Esophagus muscularis mucosa (tissue), 4 donors: ENCODE data around the gene KLC1. TPM values are rescaled to one million over a fixed set of nuclear protein-coding genes. Genes with fewer than 3 reads are reported as not detected.
A peak's percentile ranks its signal among the peaks of the same experiment; 100 is the strongest.

Experiments
- DNase-seq: peaks from one replicate; pipeline ENCODE4 v3.0.0-alpha.2; 2017; ENCODE audit errors: extremely low spot score
- H3K27ac ChIP-seq, 4 donors: fragments of 200-600 bp; sonication (generic); replicated peaks in 1 of 4; 1 replicate in 3 of 4; 2 replicates in 1 of 4; pipeline ENCODE4 v1.5.1; 2016 to 2019; ENCODE audit warnings: mild to moderate bottlenecking in 1 of 4
- H3K27me3 ChIP-seq, 4 donors: fragments of 200-600 bp; sonication (generic); one replicate each; pipeline versions ENCODE4 v1.5.1 to v1.6.0; 2016 to 2019
- H3K36me3 ChIP-seq, 4 donors: fragments of 200-600 bp; sonication (generic); one replicate each; pipeline ENCODE4 v1.5.1; 2016 to 2019
- H3K4me1 ChIP-seq, 4 donors: fragments of 200-600 bp; sonication (generic); one replicate each; pipeline ENCODE4 v1.5.1; 2016 to 2019
- H3K4me3 ChIP-seq, 4 donors: fragments of 200-600 bp; sonication (generic); 1 replicate in 2 of 4; 2 replicates in 2 of 4; pipeline ENCODE4 v1.5.1; 2016 to 2019; ENCODE audit warnings: mild to moderate bottlenecking in 4 of 4, moderate library complexity in 1 of 4
- H3K9me3 ChIP-seq, 4 donors: fragments of 200-600 bp; sonication (generic); 1 replicate in 3 of 4; 2 replicates in 1 of 4; pipeline ENCODE4 v1.5.1; 2016 to 2019
- EP300 ChIP-seq: sonication (generic); formaldehyde crosslinking; IDR thresholded peaks from one replicate; pipeline ENCODE4 v1.6.1; 2017; ENCODE audit warnings: antibody characterized with exemption
- POLR2A ChIP-seq: fragments of 450-650 bp; IDR thresholded peaks from one replicate; pipeline ENCODE4 v1.6.1; 2017; ENCODE audit warnings: antibody characterized with exemption, moderate library complexity, mild to moderate bottlenecking, low read depth
- POLR2AphosphoS5 ChIP-seq, 2 donors: sonication (generic); formaldehyde crosslinking; IDR thresholded peaks; one replicate each; pipeline ENCODE4 v1.6.1; 2017; ENCODE audit warnings: antibody characterized with exemption in 2 of 2
- WGBS: methylation state at CpG from one replicate; pipeline ENCODE4 v1.1.5; 2018; 5-methylcytosine and 5-hydroxymethylcytosine counted together
- intact Hi-C: fragments of 100-400 bp; cut with DNase I; formaldehyde crosslinking; loops from one replicate; pipeline ENCODE4 v1.15.1; 2023
- total RNA-seq, 4 donors: library from RNA; depleted of rRNA; stranded (reverse); fragments of >200 nt; gene quantifications; one replicate each; pipeline versions ENCODE4 v1.1.0 to v1.2.1, GENCODE V29; 2016
- TF ChIP-seq, protein P1 (sequence below), 3 experiments: fragments of 200-600 bp in 2 of 3; fragments of 450-650 bp in 1 of 3; sonication (generic) in 2 of 3; IDR thresholded peaks; one replicate each; pipeline ENCODE4 v1.5.1; 2017 to 2019; ENCODE audit warnings: antibody characterized with exemption in 3 of 3, mild to moderate bottlenecking in 2 of 3, moderate library complexity in 1 of 3

Gene KLC1
- total RNA-seq, 4 donors from 2014 or later, result 285 to 343 (median 312) TPM

- H3K4me3 ChIP-seq, result no peak overlapping the region
- intact Hi-C loops, result no loop called here
- peaks cover 0 to 98% (median 49%) of the 10 kb centered on the region in 4 donors for H3K36me3 ChIP-seq
- no peaks in the 10 kb centered on the region for H3K9me3 ChIP-seq
- 98% methylated on average over 19 of the region's 30 CpGs for WGBS
- no peak for TF ChIP-seq POLR2A
- TF ChIP-seq, protein P1, sequence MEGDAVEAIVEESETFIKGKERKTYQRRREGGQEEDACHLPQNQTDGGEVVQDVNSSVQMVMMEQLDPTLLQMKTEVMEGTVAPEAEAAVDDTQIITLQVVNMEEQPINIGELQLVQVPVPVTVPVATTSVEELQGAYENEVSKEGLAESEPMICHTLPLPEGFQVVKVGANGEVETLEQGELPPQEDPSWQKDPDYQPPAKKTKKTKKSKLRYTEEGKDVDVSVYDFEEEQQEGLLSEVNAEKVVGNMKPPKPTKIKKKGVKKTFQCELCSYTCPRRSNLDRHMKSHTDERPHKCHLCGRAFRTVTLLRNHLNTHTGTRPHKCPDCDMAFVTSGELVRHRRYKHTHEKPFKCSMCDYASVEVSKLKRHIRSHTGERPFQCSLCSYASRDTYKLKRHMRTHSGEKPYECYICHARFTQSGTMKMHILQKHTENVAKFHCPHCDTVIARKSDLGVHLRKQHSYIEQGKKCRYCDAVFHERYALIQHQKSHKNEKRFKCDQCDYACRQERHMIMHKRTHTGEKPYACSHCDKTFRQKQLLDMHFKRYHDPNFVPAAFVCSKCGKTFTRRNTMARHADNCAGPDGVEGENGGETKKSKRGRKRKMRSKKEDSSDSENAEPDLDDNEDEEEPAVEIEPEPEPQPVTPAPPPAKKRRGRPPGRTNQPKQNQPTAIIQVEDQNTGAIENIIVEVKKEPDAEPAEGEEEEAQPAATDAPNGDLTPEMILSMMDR (IDR thresholded peaks at IDR 0.05), result no peak
- TF ChIP-seq POLR2AphosphoS5 (IDR thresholded peaks at IDR 0.05), result no peak
- TF ChIP-seq EP300, result no peak
- no peaks in the 10 kb centered on the region for H3K27me3 ChIP-seq
- peak overlapping the region; percentile 45 to 94 (median 89) for H3K27ac ChIP-seq
- peaks cover 23 to 63% (median 58%) of the 10 kb centered on the region in 4 donors for H3K4me1 ChIP-seq
- DNase-seq, result no peak
Observed at GRCh38 chr14:103739793-103740501, 110.9 kb downstream of the KLC1 start.

DNA sequence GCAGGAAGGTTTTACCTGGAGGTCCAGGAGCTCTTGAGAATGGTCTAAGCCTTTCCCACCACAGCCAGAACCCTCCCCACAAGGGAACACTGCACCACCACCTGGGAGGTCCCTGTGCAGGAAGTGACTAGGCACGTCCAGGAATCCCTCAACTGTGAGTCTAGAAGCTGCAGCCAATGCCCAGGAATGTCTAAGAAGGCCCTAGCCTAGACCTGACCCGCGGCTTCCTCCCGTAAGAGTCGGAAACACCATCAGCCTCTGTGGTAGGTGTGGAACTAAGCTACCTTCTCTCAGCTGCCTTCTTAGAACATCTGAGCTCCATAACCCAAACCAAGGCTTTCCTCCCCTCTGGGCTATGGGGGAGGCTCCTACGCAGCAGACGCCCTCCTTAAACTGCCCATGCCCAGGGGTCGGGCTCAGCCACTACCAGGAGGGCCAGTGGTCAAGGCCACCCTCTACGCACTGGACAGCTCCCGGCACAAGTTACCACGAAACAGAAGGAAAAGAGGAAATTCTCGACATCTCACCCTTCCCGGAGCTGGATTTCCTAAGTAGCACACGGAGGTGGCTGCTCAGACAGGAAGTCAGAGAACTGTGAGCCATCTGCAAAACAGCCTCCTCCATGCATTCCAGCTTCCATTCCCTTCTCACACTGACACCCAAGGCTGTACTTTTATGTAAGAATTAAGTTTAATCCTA, 112.1 kb downstream of the KLC1 start:
- WGBS, result 77% methylated on average over 14 of the region's 14 CpGs
- H3K36me3 ChIP-seq, result peaks cover 0 to 98% (median 58%) of the 10 kb centered on the region in 4 donors
- DNase-seq, result no peak
- no peaks in the 10 kb centered on the region for H3K27me3 ChIP-seq
- H3K27ac ChIP-seq, result peak overlapping the region in 3 of 4 donors; percentile 23 to 57 (median 43)
- no peak overlapping the region for H3K4me3 ChIP-seq
- intact Hi-C loops, result no loop called here
- TF ChIP-seq, protein P1 (IDR thresholded peaks at IDR 0.05), result no peak
- TF ChIP-seq POLR2A (no peak), POLR2AphosphoS5 (IDR thresholded peaks at IDR 0.05) (no peak), EP300 (no peak)
- H3K4me1 ChIP-seq, result peaks cover 11 to 51% (median 46%) of the 10 kb centered on the region in 4 donors
- no peaks in the 10 kb centered on the region for H3K9me3 ChIP-seq

GRCh38 chr14:103741876-103742275, 112.9 kb downstream of the KLC1 start:
- Histone ChIP-seq H3K4me3 (no peak overlapping the region), H3K9me3 (no peaks in the 10 kb centered on the region), H3K27ac (peak overlapping the region; percentile 23 to 57 (median 40)), H3K4me1 (peaks cover 5 to 44% (median 39%) of the 10 kb centered on the region in 4 donors), H3K36me3 (peaks cover 0 to 98% (median 64%) of the 10 kb centered on the region in 4 donors), H3K27me3 (no peaks in the 10 kb centered on the region)
- no peak for DNase-seq
- 88% methylated on average over 9 of the region's 9 CpGs for WGBS
- intact Hi-C loops, result no loop called here
- TF ChIP-seq EP300 (no peak), POLR2A (no peak), POLR2AphosphoS5 (IDR thresholded peaks at IDR 0.05) (no peak)
- TF ChIP-seq, protein P1 (IDR thresholded peaks at IDR 0.05), result no peak

DNA sequence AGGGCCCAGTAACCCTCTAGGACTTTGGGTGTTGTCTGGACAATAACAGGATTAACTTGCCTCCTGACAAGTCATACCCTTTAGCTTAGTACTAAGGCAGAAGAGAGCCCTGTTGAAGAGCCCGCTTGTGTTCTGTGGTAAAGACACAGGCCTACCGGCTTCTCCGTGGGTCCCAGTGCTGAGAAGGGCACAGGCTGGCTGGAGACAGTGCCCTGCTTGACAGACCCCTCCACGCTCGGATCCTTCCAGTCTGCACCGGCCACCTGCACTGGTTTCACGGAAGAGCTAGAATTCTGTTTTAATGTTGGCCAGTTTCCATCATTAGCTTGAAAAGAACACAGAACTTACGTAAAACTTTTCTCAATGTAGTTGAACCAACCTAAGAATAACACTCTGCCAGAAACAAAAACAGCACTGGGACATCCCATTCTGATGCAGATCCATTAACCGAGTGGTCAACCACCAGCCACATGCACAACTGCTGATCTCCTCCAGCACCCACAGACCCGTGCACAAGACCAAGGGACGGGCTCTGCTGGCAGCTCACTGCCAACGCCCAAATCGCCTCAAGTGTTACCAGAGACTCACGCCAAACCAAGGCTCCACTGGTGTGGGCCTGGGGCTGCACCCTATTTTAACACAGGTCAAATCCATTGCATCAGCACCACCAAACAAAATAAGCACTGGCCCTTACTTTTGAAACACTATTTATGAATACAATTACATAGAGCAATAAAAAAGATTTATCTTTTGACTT, 113.7 kb downstream of the KLC1 start:
- Histone ChIP-seq H3K27me3 (no peaks in the 10 kb centered on the region), H3K4me1 (peaks cover under 1 to 36% (median 31%) of the 10 kb centered on the region in 4 donors), H3K36me3 (peaks cover 0 to 98% (median 70%) of the 10 kb centered on the region in 4 donors), H3K4me3 (no peak overlapping the region), H3K9me3 (no peaks in the 10 kb centered on the region), H3K27ac (peak overlapping the region; percentile 23 to 57 (median 46))
- TF ChIP-seq, protein P1 (IDR thresholded peaks at IDR 0.05), result no peak
- peak in 1 of 2 donors; percentile 21 for TF ChIP-seq POLR2AphosphoS5 (IDR thresholded peaks at IDR 0.05)
- 91% methylated on average over 12 of the region's 14 CpGs for WGBS
- no peak for DNase-seq
- intact Hi-C loops, result no loop called here
